ENCODE data around the gene TMEM43. TPM values are rescaled to one million over a fixed set of nuclear protein-coding genes. Genes with fewer than 3 reads are reported as not detected.

The TMEM43 gene
- total and polyA plus RNA-seq, 2 of the 8 experiments (the other 6 are each of a cell fraction or from before 2014, with no cell fraction given), result 27.0 to 33.7 TPM

DNA sequence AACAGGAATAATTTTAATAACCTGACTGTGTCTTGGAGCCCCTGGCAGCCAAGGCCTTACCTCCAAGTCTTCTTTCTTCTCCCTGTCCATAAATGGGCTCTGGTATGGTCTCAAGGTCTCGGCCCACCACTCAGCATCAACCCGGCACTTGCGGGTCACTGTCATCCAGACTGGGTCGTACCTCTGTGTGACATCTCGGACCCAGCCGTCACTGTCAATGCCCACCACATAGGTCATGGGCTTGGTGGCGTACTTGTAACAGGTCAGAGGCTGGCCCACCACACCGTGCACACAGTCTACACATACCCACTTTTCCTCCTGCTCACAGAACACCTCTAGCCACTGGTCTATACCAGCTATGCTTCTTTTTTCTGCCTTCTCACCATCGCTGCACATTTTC lies 33.1 kb downstream of the TMEM43 start:
- 91% methylated on average over 9 of the region's 9 CpGs; no CpG with 5 or more reads in 1 of the 2 experiments for WGBS, 2 experiments (ENCODE audit: extremely low coverage in 1 of 2, insufficient coverage in 1 of 2, insufficient read length in 1 of 2, insufficient replicate concordance in 2 of 2, low coverage in 1 of 2, low lambda C conversion rate in 2 of 2, missing lambda C conversion rate in 1 of 2)
- Histone ChIP-seq H2BK15ac (ENCODE audit: low read length) (no peak overlapping the region), H3K4ac (replicated peaks; ENCODE audit: insufficient read length, low read depth, low read length) (no peak overlapping the region), H2BK12ac (ENCODE audit: low read depth, low read length) (no peak overlapping the region), H3K79me1 (ENCODE audit: low read depth, low read length) (no peaks in the 10 kb centered on the region), H3K79me2 (ENCODE audit: control insufficient read depth in 1 of 2, insufficient read depth in 2 of 2, low read length in 2 of 2) (no peaks in the 10 kb centered on the region), H4K5ac (ENCODE audit: insufficient read length, low read depth, low read length) (no peak overlapping the region), H2BK120ac (replicated peaks; ENCODE audit: low read depth, low read length) (no peak overlapping the region), H3K18ac (ENCODE audit: extremely low read depth, low read length) (no peak overlapping the region), H3K4me1 (replicated peaks in 1 of 4; ENCODE audit: control insufficient read depth in 3 of 4, insufficient read depth in 4 of 4, low read length in 3 of 4) (no peaks in the 10 kb centered on the region), H3K56ac (replicated peaks; ENCODE audit: insufficient read length, low read depth, low read length) (no peak overlapping the region), H2AFZ (ENCODE audit: low read length) (no peak overlapping the region), H4K8ac (ENCODE audit: extremely low read depth, insufficient read depth, low read length) (no peak overlapping the region), H3K27ac (ENCODE audit: low read depth, low read length) (no peak overlapping the region), H3K4me3 (ENCODE audit: extremely low read depth in 1 of 4, insufficient read depth in 2 of 4, low read depth in 3 of 4, low read length in 4 of 4) (no peak overlapping the region), H3K4me2 (ENCODE audit: insufficient read depth in 1 of 2, low read depth in 2 of 2, low read length in 2 of 2) (no peak overlapping the region), H4K20me1 (replicated peaks in 1 of 2; ENCODE audit: control insufficient read depth in 1 of 2, insufficient read depth in 2 of 2, low read length in 2 of 2) (peaks cover 0 to 2% of the 10 kb centered on the region in 2 experiments), H4K91ac (replicated peaks; ENCODE audit: insufficient read length, low read length) (no peak overlapping the region), H2BK5ac (ENCODE audit: low read depth, low read length) (no peak overlapping the region), H3K27me3 (replicated peaks in 1 of 4; ENCODE audit: control insufficient read depth in 3 of 4, extremely low read depth in 1 of 4, insufficient read depth in 3 of 4, low read length in 3 of 4) (no peaks in the 10 kb centered on the region), H3K9ac (replicated peaks in 1 of 4; ENCODE audit: extremely low read depth in 1 of 4, low read depth in 3 of 4, low read length in 3 of 4) (no peak overlapping the region), H3K9me3 (ENCODE audit: insufficient read depth in 2 of 2, low read depth in 1 of 2, low read length in 1 of 2) (no peaks in the 10 kb centered on the region), H3K23me2 (ENCODE audit: low read depth, low read length) (no peaks in the 10 kb centered on the region; the same call in 1 of the 2 replicates), H3K36me3 (ENCODE audit: control insufficient read depth in 2 of 4, insufficient read depth in 4 of 4, low read length in 3 of 4) (peaks cover 18 to 57% (median 44%) of the 10 kb centered on the region in 4 experiments; a peak in 7 of 8 replicates), H2BK20ac (ENCODE audit: low read length) (no peak overlapping the region), H3K23ac (ENCODE audit: insufficient read length) (no peak overlapping the region), H3K14ac (ENCODE audit: insufficient read length) (no peak overlapping the region), H2AK5ac (ENCODE audit: low read depth, low read length) (no peak overlapping the region)
- POLR2A ChIA-PET (ENCODE audit: partially characterized antibody), result interaction anchor here (0.7 kb wide), 1 partner anchor 9 kb away, joined by 3 read pairs; no protein-coding TSS in a partner anchor
- CTCF ChIA-PET (ENCODE audit: partially characterized antibody), result interaction anchor here (0.8 to 2.0 kb wide), 2 partner anchors 9 to 13 kb away, joined by 3 to 5 read pairs; no protein-coding TSS in a partner anchor
- no peak for FAIRE-seq
- DNase-seq (ENCODE audit: low read depth in 1 of 2, low spot score in 2 of 2), result no peak
- TF ChIP-seq PHF8 (conservative IDR thresholded peaks at IDR 0.05; ENCODE audit: low read depth, low read length), result no peak
- TF ChIP-seq, protein P1, sequence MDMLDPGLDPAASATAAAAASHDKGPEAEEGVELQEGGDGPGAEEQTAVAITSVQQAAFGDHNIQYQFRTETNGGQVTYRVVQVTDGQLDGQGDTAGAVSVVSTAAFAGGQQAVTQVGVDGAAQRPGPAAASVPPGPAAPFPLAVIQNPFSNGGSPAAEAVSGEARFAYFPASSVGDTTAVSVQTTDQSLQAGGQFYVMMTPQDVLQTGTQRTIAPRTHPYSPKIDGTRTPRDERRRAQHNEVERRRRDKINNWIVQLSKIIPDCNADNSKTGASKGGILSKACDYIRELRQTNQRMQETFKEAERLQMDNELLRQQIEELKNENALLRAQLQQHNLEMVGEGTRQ (IDR thresholded peaks at IDR 0.05; ENCODE audit: low read length), result no peak
- no peak for TF ChIP-seq FOSL1 (IDR thresholded peaks at IDR 0.05; ENCODE audit: insufficient read depth, low read depth, low read length)
- TF ChIP-seq TCF12 (IDR thresholded peaks at IDR 0.05; ENCODE audit: low read depth, low read length), result no peak
- no peak for TF ChIP-seq EP300 (IDR thresholded peaks at IDR 0.05; ENCODE audit: borderline replicate concordance in 1 of 2, low read depth in 2 of 2, low read length in 2 of 2)
- TF ChIP-seq GTF2F1 (IDR thresholded peaks at IDR 0.05; ENCODE audit: borderline replicate concordance, low read depth, low read length), result no peak
- TF ChIP-seq RFX5 (IDR thresholded peaks at IDR 0.05; ENCODE audit: borderline replicate concordance, low read depth, low read length), result no peak
- no peak for TF ChIP-seq NRF1 (IDR thresholded peaks at IDR 0.05; ENCODE audit: low read depth, low read length)
- no peak for TF ChIP-seq SAP30 (IDR thresholded peaks at IDR 0.05; ENCODE audit: insufficient read depth, insufficient replicate concordance, low read length)
- no peak for TF ChIP-seq SP1 (IDR thresholded peaks at IDR 0.05; ENCODE audit: low read depth, low read length)
- no peak for TF ChIP-seq CBX5 (IDR thresholded peaks at IDR 0.05; ENCODE audit: low read depth, low read length)
- no peak for TF ChIP-seq CEBPB (IDR thresholded peaks at IDR 0.05; ENCODE audit: low read depth, low read length)
